ENCODE measurements around the gene PAPOLA.

Gene PAPOLA

GRCh38 chr14:96568621-96569020 lies 66.4 kb downstream of the PAPOLA start:
- no peak for DNase-seq (ENCODE audit: low read depth)
- TF ChIP-seq CTCF (IDR thresholded peaks at IDR 0.05; ENCODE audit: control insufficient read depth, insufficient read depth, low read depth, low read length, missing control alignments) = no peak
- H3K4me3 ChIP-seq (ENCODE audit: control insufficient read depth, low read depth, low read length) = no peak overlapping the region

- no peak for TF ChIP-seq CTCF (IDR thresholded peaks at IDR 0.05; ENCODE audit: control insufficient read depth, insufficient read depth, low read depth, low read length, missing control alignments)
- DNase-seq (ENCODE audit: low read depth) = no peak
- H3K4me3 ChIP-seq (ENCODE audit: control insufficient read depth, low read depth, low read length) = no peak overlapping the region
These were observed 69.1 kb downstream of the PAPOLA start for GRCh38 chr14:96571311-96571710.

- no peak for TF ChIP-seq CTCF (IDR thresholded peaks at IDR 0.05; ENCODE audit: control insufficient read depth, insufficient read depth, low read depth, low read length, missing control alignments)
- no peak for DNase-seq (ENCODE audit: low read depth)
- H3K4me3 ChIP-seq (ENCODE audit: control insufficient read depth, low read depth, low read length) = no peak overlapping the region
These were observed 71.4 kb downstream of the PAPOLA start for GRCh38 chr14:96573473-96574100.

GRCh38 chr14:96574171-96574632 lies 72.0 kb downstream of the PAPOLA start:
- TF ChIP-seq CTCF (IDR thresholded peaks at IDR 0.05; ENCODE audit: control insufficient read depth, insufficient read depth, low read depth, low read length, missing control alignments) = no peak

GRCh38 chr14:96574633-96575632 lies 72.8 kb downstream of the PAPOLA start:
- TF ChIP-seq CTCF (IDR thresholded peaks at IDR 0.05; ENCODE audit: control insufficient read depth, insufficient read depth, low read depth, low read length, missing control alignments) = no peak
- DNase-seq (ENCODE audit: low read depth) = peak; percentile 44
- no peak overlapping the region for H3K4me3 ChIP-seq (ENCODE audit: control insufficient read depth, low read depth, low read length)

More at GRCh38 chr14:96574171-96574632, 72.0 kb downstream of the PAPOLA start:
- DNase-seq (ENCODE audit: low read depth) = no peak
- H3K4me3 ChIP-seq (ENCODE audit: control insufficient read depth, low read depth, low read length) = no peak overlapping the region

GRCh38 chr14:96576359-96576758 lies 74.2 kb downstream of the PAPOLA start:
- no peak for TF ChIP-seq CTCF (IDR thresholded peaks at IDR 0.05; ENCODE audit: control insufficient read depth, insufficient read depth, low read depth, low read length, missing control alignments)

More at GRCh38 chr14:96576359-96576758, 74.2 kb downstream of the PAPOLA start:
- H3K4me3 ChIP-seq (ENCODE audit: control insufficient read depth, low read depth, low read length) = no peak overlapping the region
- DNase-seq (ENCODE audit: low read depth) = no peak

Data from AG09309 (cell line).